ENCODE measurements around the gene FBXO28. TPM values are rescaled to one million over a fixed set of nuclear protein-coding genes. Genes with fewer than 3 reads are reported as not detected.

Gene FBXO28
- total RNA-seq, 2 experiments from 2014 or later = 25.5 to 30.6 TPM

- Mint-ChIP-seq H3K9me3 (no peaks in the 10 kb centered on the region), H3K36me3 (ENCODE audit: low read depth) (no peaks in the 10 kb centered on the region), H3K27ac (no peak overlapping the region), H3K4me1 (no peaks in the 10 kb centered on the region), H3K27me3 (peaks cover 8% of the 10 kb centered on the region), H3K4me3 (no peak overlapping the region)
- ChIA-PET POLR2A (no interaction called here), CTCF (interaction anchor here (0.5 kb wide), 1 partner anchor 22 kb away, joined by 3 read pairs; no protein-coding TSS in a partner anchor)
- no peak for DNase-seq
Measured at GRCh38 chr1:224081604-224082003, 32.3 kb upstream of the FBXO28 start.

- Mint-ChIP-seq H3K4me1 (no peaks in the 10 kb centered on the region), H3K27me3 (peaks cover 9% of the 10 kb centered on the region), H3K9me3 (no peaks in the 10 kb centered on the region), H3K4me3 (no peak overlapping the region), H3K27ac (no peak overlapping the region), H3K36me3 (ENCODE audit: low read depth) (no peaks in the 10 kb centered on the region)
- ChIA-PET CTCF (interaction anchor here (0.5 kb wide), 1 partner anchor 22 kb away, joined by 3 read pairs; no protein-coding TSS in a partner anchor), POLR2A (no interaction called here)
- no peak for DNase-seq
Measured at GRCh38 chr1:224082146-224082545, 31.8 kb upstream of the FBXO28 start.

GRCh38 chr1:224084867-224085266, 29.0 kb upstream of the FBXO28 start:
- Mint-ChIP-seq H3K4me3 (no peak overlapping the region), H3K27ac (no peak overlapping the region), H3K4me1 (no peaks in the 10 kb centered on the region), H3K36me3 (ENCODE audit: low read depth) (no peaks in the 10 kb centered on the region), H3K27me3 (peaks cover 17% of the 10 kb centered on the region), H3K9me3 (no peaks in the 10 kb centered on the region)
- POLR2A ChIA-PET = no interaction called here
- no peak for DNase-seq
- CTCF ChIA-PET = no interaction called here

GRCh38 chr1:224085421-224086108, 28.3 kb upstream of the FBXO28 start:
- Mint-ChIP-seq H3K27ac (no peak overlapping the region), H3K36me3 (ENCODE audit: low read depth) (no peaks in the 10 kb centered on the region), H3K9me3 (no peaks in the 10 kb centered on the region), H3K4me1 (no peaks in the 10 kb centered on the region), H3K4me3 (no peak overlapping the region), H3K27me3 (peaks cover 20% of the 10 kb centered on the region)
- no peak for DNase-seq
- ChIA-PET CTCF (no interaction called here), POLR2A (no interaction called here)

GRCh38 chr1:224087286-224087794, 26.6 kb upstream of the FBXO28 start:
- Mint-ChIP-seq H3K4me3 (no peak overlapping the region), H3K4me1 (no peaks in the 10 kb centered on the region), H3K27ac (no peak overlapping the region), H3K27me3 (peaks cover 24% of the 10 kb centered on the region), H3K9me3 (no peaks in the 10 kb centered on the region), H3K36me3 (ENCODE audit: low read depth) (no peaks in the 10 kb centered on the region)
- no peak for DNase-seq
- CTCF ChIA-PET = no interaction called here
- POLR2A ChIA-PET = no interaction called here

GRCh38 chr1:224089583-224089982, 24.3 kb upstream of the FBXO28 start:
- Mint-ChIP-seq H3K27me3 (peaks cover 25% of the 10 kb centered on the region), H3K27ac (no peak overlapping the region), H3K4me1 (no peaks in the 10 kb centered on the region), H3K36me3 (ENCODE audit: low read depth) (no peaks in the 10 kb centered on the region), H3K4me3 (no peak overlapping the region), H3K9me3 (no peaks in the 10 kb centered on the region)
- POLR2A ChIA-PET = no interaction called here
- no peak for DNase-seq
- CTCF ChIA-PET = no interaction called here

GRCh38 chr1:224090116-224090515, 23.8 kb upstream of the FBXO28 start:
- no peak for DNase-seq
- Mint-ChIP-seq H3K4me1 (no peaks in the 10 kb centered on the region), H3K9me3 (no peaks in the 10 kb centered on the region), H3K36me3 (ENCODE audit: low read depth) (no peaks in the 10 kb centered on the region), H3K4me3 (no peak overlapping the region), H3K27ac (no peak overlapping the region), H3K27me3 (peaks cover 27% of the 10 kb centered on the region)
- CTCF ChIA-PET = no interaction called here
- POLR2A ChIA-PET = no interaction called here

- CTCF ChIA-PET = no interaction called here
- peaks cover 35% of the 10 kb centered on the region for H3K27me3 Mint-ChIP-seq
- H3K4me1 Mint-ChIP-seq = no peaks in the 10 kb centered on the region
- POLR2A ChIA-PET = no interaction called here
- H3K4me3 Mint-ChIP-seq = no peak overlapping the region
- no peaks in the 10 kb centered on the region for H3K36me3 Mint-ChIP-seq (ENCODE audit: low read depth)
- no peak for DNase-seq
- no peaks in the 10 kb centered on the region for H3K9me3 Mint-ChIP-seq
- H3K27ac Mint-ChIP-seq = no peak overlapping the region
Measured at GRCh38 chr1:224092111-224092510, 21.8 kb upstream of the FBXO28 start.

- Mint-ChIP-seq H3K4me1 (no peaks in the 10 kb centered on the region), H3K27me3 (peaks cover 35% of the 10 kb centered on the region), H3K4me3 (no peak overlapping the region), H3K27ac (no peak overlapping the region), H3K36me3 (ENCODE audit: low read depth) (no peaks in the 10 kb centered on the region), H3K9me3 (no peaks in the 10 kb centered on the region)
- DNase-seq = no peak
- ChIA-PET POLR2A (no interaction called here), CTCF (no interaction called here)
Measured at GRCh38 chr1:224092601-224093000, 21.3 kb upstream of the FBXO28 start.

GRCh38 chr1:224095339-224095738, 18.6 kb upstream of the FBXO28 start:
- ChIA-PET POLR2A (no interaction called here), CTCF (interaction anchor here (1.0 kb wide), 1 partner anchor 11 kb away, joined by 3 read pairs; no protein-coding TSS in a partner anchor)
- Mint-ChIP-seq H3K27me3 (peaks cover 25% of the 10 kb centered on the region), H3K4me1 (no peaks in the 10 kb centered on the region), H3K4me3 (no peak overlapping the region), H3K9me3 (no peaks in the 10 kb centered on the region), H3K27ac (no peak overlapping the region), H3K36me3 (ENCODE audit: low read depth) (no peaks in the 10 kb centered on the region)
- no peak for DNase-seq

GRCh38 chr1:224095867-224096266, 18.0 kb upstream of the FBXO28 start:
- DNase-seq = no peak
- Mint-ChIP-seq H3K9me3 (no peaks in the 10 kb centered on the region), H3K36me3 (ENCODE audit: low read depth) (no peaks in the 10 kb centered on the region), H3K27me3 (peaks cover 23% of the 10 kb centered on the region), H3K4me1 (no peaks in the 10 kb centered on the region), H3K4me3 (no peak overlapping the region), H3K27ac (no peak overlapping the region)
- ChIA-PET POLR2A (no interaction called here), CTCF (interaction anchor here (1.0 kb wide), 1 partner anchor 11 kb away, joined by 3 read pairs; no protein-coding TSS in a partner anchor)

- H3K4me3 Mint-ChIP-seq = no peak overlapping the region
- no peaks in the 10 kb centered on the region for H3K9me3 Mint-ChIP-seq
- no peak overlapping the region for H3K27ac Mint-ChIP-seq
- peaks cover 21% of the 10 kb centered on the region for H3K27me3 Mint-ChIP-seq
- DNase-seq = no peak
- ChIA-PET POLR2A (no interaction called here), CTCF (no interaction called here)
- no peaks in the 10 kb centered on the region for H3K36me3 Mint-ChIP-seq (ENCODE audit: low read depth)
- no peaks in the 10 kb centered on the region for H3K4me1 Mint-ChIP-seq
Measured at GRCh38 chr1:224096773-224097172, 17.1 kb upstream of the FBXO28 start.

GRCh38 chr1:224098007-224098406, 15.9 kb upstream of the FBXO28 start:
- no peaks in the 10 kb centered on the region for H3K4me1 Mint-ChIP-seq
- H3K36me3 Mint-ChIP-seq (ENCODE audit: low read depth) = no peaks in the 10 kb centered on the region
- no peaks in the 10 kb centered on the region for H3K9me3 Mint-ChIP-seq
- H3K4me3 Mint-ChIP-seq = no peak overlapping the region
- CTCF ChIA-PET = interaction anchor here (0.7 kb wide), 1 partner anchor 469 kb away, joined by 3 read pairs; no protein-coding TSS in a partner anchor
- H3K27me3 Mint-ChIP-seq = peaks cover 16% of the 10 kb centered on the region
- H3K27ac Mint-ChIP-seq = no peak overlapping the region
- no peak for DNase-seq
- POLR2A ChIA-PET = no interaction called here
